Right ventricle myocardium inferior (tissue), 1 donor: ENCODE results near the gene PXYLP1. TPM values are rescaled to one million over a fixed set of nuclear protein-coding genes. Genes with fewer than 3 reads are reported as not detected.
"Not testable (repeated sequence)": the region's sequence is repeated elsewhere in the genome, so short reads cannot be mapped to it uniquely, and the experiment has no call there.

Experiments
- ATAC-seq: fragments of 200-7000 bp; cut with Tn5 transposase; one replicate; pipeline ENCODE4 v1.9.1; 2020; ENCODE audit warnings: mild to moderate bottlenecking, moderate library complexity
- DNase-seq: peaks from one replicate; pipeline ENCODE4 v3.0.0; 2021; ENCODE audit errors: missing footprints
- intact Hi-C: fragments of 100-400 bp; cut with DNase I; formaldehyde crosslinking; loops from one replicate; pipeline ENCODE4 v1.11.0; 2022
- long read RNA-seq: library from polyadenylated mRNA; unstranded; transcript quantifications from one replicate; pipeline ENCODE4 v2.0.0, GENCODE V29; 2021
- total RNA-seq: library from RNA; stranded (reverse); fragmentation: NEBNext Ultra II Directional; extraction: Animal tissue kit (Norgen Biotek cat#: 25700); gene quantifications from one replicate; pipeline ENCODE4 v1.2.1, GENCODE V29; 2021
- donor health status: DM: no; HTN: yes; CAD: no; lungs with severe emphysema.

Gene PXYLP1, protein sequence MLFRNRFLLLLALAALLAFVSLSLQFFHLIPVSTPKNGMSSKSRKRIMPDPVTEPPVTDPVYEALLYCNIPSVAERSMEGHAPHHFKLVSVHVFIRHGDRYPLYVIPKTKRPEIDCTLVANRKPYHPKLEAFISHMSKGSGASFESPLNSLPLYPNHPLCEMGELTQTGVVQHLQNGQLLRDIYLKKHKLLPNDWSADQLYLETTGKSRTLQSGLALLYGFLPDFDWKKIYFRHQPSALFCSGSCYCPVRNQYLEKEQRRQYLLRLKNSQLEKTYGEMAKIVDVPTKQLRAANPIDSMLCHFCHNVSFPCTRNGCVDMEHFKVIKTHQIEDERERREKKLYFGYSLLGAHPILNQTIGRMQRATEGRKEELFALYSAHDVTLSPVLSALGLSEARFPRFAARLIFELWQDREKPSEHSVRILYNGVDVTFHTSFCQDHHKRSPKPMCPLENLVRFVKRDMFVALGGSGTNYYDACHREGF
- 13.7 TPM for total RNA-seq
- long read RNA-seq, partial matches to known transcripts = 2 of 6 reads
- long read RNA-seq, other reads (novel, unspliced or antisense) = 2 of 6 reads

DNA sequence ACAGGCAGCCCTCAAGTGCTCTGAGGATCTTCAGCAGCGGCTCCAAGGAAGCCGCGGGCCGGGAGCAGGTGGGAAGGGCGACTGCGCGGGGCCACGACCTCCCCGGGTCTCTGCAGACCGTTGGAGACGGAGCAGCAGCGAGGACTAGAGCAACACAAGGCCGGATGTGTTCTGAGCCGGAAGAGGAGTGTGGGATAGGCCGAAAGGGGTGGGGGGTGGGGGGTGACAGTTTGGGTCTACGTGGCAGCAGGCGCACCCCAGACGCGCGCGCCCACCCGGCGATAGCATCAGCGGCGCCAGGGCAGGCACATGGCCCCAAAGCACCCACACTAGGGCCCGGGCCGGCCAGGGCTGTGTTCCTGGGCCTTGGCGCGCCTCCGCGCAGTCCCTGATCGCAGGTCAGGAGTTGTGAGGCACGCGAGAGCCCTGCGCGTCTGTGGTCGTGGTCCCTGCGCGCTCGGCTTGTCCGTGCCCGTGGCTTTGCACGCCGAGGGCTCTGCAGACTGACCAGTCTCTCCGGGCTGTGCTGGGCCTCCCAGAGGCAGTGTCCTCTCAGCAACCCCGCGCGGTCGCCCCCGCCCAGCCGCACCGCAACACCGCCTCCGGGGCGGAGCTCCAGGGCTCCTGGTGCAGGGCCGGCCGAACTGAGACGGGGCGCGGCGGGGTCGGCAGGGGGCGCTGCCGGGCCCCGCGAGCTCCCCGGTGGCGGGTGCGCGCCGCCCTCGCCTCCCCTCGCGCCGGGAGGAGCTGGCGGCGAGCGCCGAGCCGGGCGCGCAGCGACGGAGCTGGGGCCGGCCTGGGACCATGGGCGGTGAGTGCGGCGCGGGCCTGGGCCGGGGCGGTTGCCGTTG is at the start of gene PXYLP1:
PXYLP1 (plus strand) TSS at position 725 of the 851 bp plus-strand sequence. CDS start 28,351 bp downstream, outside the sequence.
- ATAC-seq = peak; percentile 98
- intact Hi-C loops = no loop called here
- DNase-seq = peak; percentile 98

DNA sequence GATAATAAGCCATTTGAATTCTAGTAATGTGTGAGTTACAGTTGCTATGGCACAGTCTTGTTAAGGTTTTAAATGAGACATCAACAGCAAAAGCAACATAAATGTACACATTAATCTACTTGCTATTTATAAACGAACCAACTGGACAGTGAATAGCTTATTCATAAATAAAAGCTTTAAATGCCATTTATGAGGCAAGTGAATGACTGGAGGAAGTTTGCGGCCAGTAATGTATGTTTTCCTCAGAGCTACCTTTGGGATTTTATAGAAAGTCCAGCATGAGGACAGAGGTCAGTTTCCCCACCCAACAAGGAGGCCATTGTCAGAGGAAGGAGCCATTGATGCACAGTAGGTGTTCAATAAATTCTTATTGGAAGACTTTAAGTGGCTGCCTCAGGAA is 48.0 kb upstream of the PXYLP1 start:
- no peak for ATAC-seq
- intact Hi-C loops = no loop called here
- DNase-seq = no peak

DNA sequence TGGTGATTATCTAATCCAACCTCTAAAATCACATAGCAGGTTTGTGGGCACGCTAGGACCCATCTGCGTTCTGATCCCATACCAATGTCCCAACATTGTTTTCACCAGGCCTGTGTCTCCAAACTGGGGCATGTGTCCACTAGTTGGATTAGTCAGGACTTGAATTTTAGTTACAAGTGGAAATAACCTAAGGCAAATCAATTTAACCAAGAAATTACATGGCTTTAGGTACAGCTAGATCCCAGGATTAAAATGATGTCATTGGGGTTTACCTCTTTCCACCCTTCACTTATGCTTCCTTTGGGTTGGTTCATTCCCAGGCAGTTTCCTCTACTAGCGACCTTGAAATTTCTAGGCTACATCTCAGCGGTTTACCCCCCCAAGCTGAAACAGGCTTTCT is 47.2 kb upstream of the PXYLP1 start:
- DNase-seq = no peak
- no peak for ATAC-seq
- intact Hi-C loops = no loop called here

DNA sequence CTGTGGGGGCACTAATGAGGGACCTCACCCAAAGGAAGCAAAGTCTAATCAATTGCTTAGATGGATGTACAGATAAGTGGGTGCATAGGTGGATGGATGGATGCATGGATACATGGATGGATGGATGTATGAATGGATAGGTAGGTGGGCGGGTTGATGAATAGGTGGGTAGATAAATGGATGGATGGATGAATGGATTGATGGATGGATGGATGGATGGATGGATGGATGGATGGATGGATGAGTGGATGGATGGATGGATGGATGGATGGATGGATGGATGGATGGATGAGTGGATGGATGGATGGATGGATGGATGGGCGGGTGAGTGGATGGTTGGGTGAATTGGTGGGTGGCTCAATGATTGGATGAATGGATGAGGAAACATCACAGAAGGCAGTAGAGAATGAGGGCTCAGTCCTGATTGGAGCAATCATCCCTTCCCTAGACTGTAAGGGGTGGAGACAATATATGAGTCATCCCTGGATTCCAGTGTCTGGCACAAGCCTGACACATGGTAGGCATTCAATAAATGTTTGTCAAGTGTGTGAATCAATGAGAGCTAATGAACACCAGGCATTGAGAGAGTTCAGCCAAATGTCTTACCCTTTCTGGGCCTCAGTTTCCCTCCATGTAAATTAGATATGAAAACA is 40.4 kb upstream of the PXYLP1 start:
- intact Hi-C loops = loop anchor here (5.0 to 10.0 kb wide), 2 partner anchors 84 to 296 kb away; no protein-coding TSS in a partner anchor
- ATAC-seq (no peak), DNase-seq (no peak)

DNA sequence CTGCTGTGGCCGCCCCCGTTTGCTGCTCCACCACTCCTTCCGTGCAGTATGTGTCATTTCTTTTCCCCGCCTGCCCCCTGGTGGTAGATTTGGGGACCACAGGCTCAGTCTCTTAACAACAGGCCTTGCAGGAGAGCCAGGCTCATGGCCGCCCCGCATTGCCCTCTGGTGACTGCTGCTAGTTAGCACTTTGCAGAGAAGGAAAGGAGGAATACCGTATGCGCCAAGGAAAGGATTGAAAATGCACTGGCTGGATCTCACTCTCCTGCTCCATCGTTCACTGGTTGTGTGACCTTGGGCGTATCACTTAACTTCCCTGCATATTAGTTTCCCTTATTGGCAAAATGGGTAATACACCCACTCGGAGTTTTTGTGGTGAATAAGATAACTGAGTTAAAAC is 39.3 kb upstream of the PXYLP1 start:
- ATAC-seq = peak; percentile 99
- intact Hi-C loops = loop anchor here (1.0 to 10.0 kb wide), 4 partner anchors 85 to 298 kb away; no protein-coding TSS in a partner anchor
- DNase-seq = peak; percentile 98

DNA sequence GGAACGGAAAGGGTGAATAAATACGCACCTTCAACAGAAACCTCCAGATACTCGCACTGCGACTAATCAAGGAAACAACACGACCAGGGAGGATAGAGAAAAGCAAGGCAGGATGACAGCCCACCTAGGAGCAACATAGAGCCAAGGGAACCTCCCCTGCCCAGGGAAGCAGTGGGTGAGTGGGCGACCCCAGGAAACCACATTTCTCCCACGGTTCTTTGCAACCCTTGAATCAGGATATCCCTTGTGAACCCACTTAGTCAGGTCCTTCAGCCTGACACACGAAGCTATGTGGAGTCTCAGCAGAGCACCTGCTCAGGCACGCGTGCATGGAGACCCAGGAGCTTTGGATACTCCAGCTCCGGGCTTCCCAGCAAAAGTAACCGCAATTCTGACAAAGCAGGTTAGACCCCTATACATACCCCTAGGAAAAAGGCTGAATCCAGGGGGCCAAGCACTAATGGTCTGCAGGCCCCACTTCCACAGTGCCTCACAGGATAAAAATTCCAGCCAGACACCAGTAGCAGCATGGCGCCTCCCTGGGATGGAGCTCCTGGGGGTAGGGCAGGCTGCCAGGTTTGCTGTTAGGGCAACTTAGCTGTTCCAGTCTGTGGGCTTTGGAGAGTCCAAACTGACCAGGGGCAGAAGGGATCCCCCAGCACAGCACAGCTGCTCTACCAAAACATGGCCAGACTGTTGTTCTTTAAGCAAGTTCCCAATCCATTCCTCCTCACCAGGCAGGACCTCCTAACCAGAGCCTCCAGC is 38.4 kb upstream of the PXYLP1 start:
- intact Hi-C loops = loop anchor here (5.0 to 10.0 kb wide), 2 partner anchors 86 to 298 kb away; no protein-coding TSS in a partner anchor
- ATAC-seq (no peak), DNase-seq (no peak)

DNA sequence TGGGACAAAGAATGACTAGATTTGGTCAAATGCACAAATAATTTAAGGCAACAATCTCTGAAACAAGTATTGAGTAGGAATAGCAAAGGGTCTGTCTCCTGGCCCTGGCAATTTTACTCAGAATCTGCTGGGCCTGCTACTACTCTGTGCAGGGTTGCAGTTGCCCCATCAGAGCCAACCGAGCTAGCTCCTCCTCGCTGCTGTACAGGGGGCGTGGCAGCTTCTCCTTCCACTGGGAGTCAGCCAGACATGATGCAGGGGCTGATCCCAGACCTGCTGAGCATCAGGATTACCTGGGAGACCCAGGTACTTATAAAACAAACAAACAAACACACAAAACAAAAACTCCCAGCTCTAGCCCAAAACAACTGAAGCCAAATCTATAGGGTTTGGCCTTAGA is 30.5 kb upstream of the PXYLP1 start:
- intact Hi-C loops = no loop called here
- DNase-seq (no peak), ATAC-seq (no peak)

DNA sequence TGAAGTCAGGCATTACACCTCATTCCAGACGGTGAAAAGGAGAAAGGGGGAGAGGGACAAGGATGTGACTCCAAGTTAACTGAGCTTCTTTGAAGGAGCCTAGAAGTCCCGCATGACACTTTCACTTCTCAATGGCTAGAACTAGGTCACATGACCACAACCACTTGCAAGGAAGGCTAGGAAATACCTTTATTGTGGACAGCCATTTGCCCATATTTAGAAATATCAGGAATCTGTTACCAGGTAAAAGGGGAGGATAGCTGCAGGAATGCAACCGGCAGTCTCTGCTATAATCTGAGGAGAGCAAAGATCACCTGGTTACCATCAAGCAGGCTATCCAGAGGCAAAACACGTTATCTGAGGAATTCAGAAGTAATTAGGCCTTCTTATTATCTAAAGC is 28.9 kb upstream of the PXYLP1 start:
- no peak for ATAC-seq
- DNase-seq = no peak
- intact Hi-C loops = no loop called here

DNA sequence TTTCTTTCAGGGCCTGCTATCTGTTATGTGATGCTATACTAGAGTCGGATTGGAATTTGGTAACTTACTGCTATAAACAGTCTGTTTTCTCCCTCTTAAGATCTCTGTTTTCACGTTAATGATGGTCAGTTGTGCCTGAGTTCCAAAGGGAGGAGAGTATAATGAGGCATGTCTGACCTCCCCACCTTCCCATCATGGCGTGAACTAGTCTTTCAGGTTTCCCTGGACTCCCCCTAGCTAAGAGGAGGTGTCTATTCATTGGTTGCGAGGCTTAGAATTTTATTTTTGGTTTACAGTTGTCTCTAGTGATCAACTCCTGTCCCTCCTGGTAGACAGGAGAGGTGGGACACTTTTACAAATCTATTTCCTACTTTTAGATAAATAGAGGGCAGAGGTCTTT is 27.8 kb upstream of the PXYLP1 start:
- intact Hi-C loops = no loop called here
- ATAC-seq (no peak), DNase-seq (no peak)

DNA sequence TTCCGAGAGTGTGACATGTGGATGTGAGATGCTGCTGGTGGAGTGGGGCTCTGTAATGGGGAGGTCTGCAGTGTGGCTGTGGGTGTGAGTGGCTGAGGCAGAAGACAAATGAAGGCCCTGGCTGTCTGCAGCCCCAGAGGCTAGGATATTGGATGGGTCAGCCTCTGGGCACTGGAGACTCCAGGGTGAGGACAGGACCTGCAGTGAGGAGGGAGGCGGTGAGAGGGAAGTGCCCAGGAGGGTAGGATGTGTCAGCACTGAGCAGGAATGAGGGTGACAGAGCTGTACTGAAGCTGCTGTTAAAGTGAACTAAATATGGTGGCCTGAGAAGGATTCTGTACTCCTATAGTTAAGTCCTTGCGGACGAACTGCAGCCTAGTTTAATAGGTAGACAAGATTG is 27.3 kb upstream of the PXYLP1 start:
- intact Hi-C loops = no loop called here

DNA sequence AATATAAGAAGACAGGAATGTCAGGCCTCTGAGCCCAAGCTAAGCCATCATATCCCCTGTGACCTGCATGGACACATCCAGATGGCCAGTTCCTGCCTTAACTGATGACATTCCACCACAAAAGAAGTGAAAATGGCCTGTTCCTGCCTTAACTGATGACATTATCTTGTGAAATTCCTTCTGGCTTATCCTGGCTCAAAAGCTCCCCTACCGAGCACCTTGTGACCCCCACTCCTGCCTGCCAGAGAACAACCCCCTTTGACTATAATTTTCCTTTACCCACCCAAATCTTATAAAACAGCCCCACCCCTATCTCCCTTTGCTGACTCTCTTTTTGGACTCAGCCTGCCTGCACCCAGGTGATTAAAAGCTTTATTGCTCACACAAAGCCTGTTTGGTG is 20.3 kb upstream of the PXYLP1 start:
- DNase-seq, ATAC-seq, intact Hi-C loops: not testable (repeated sequence)

More for the DNA sequence above, 27.3 kb upstream of the PXYLP1 start:
- no peak for ATAC-seq
- no peak for DNase-seq

DNA sequence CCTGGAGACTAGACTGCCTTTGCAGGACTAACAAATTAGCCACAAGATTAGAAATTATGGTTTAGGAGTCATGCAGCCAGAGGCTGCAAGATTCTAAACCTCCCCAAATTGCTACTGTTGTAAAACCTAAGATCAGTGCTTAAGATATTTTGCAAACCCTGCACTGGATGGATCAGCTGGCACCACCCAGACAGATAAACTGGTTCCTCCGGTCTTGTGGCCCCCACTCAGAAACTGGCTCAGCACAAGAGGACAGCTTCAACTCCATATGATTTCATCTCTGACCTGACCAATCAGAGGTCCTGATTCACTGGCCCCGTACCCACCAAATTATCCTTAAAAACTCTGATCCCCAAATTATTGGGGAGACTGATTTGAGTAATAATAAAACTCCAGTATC is 19.5 kb upstream of the PXYLP1 start:
- intact Hi-C loops = no loop called here
- no peak for DNase-seq
- no peak for ATAC-seq

DNA sequence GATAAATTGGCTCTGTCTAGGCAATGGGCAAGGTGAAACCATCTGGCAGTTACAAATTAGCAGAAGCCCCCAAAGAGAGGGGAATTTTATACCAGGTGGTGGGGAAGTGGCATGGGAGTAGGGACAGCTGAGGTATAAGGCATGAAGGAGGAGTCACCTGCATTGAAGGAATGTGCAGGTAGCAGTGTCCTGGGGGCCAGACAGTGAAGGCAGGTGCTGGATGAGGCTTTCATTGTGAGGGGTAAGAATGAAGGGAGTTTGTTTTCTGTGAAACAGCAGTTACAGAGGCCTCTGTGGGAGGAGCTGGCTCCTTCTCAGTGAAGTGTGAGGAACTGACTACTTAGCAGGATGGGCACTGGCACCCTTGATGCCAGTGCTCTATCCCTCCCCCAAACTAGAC is 19.1 kb upstream of the PXYLP1 start:
- no peak for ATAC-seq
- intact Hi-C loops = no loop called here
- no peak for DNase-seq

DNA sequence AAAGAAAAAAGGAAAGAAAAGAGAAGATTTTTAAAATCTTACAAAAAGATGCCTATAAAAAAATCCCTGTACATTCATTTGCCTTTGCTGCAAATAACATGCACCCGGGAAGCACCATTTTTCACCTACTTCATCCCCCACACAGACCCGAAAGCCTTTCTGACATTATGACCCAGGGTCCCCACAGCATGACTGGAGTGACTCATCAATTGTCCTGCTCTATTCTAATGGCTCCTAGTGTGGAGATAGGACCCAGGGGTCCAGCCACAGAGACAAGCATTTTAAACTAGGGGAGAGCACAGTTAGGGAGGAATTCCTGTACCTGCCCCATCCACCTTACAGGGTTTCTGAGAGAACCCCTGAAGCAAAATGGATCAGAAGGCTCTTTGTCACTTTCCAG is 14.7 kb upstream of the PXYLP1 start:
- ATAC-seq = no peak
- intact Hi-C loops = no loop called here
- DNase-seq = no peak

DNA sequence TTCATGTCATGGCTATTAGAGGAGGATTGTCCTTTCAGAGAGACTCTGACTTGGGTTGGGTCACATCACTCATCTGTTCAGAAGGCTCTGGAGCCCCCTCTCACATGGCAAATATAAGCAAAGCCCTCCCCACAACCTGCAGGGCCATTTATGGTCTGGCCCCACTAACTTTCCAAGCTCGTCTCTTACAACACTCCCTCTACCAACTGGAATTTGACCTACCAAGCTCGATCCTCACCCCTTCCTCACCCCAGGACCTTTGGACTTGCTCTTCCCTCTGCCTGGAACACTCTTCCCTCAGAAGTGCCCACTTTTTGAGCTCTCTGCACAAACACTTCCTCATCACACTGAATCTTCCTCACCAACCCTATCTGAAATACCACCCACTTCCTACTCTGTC is 14.2 kb upstream of the PXYLP1 start:
- DNase-seq = no peak
- no peak for ATAC-seq
- intact Hi-C loops = no loop called here

DNA sequence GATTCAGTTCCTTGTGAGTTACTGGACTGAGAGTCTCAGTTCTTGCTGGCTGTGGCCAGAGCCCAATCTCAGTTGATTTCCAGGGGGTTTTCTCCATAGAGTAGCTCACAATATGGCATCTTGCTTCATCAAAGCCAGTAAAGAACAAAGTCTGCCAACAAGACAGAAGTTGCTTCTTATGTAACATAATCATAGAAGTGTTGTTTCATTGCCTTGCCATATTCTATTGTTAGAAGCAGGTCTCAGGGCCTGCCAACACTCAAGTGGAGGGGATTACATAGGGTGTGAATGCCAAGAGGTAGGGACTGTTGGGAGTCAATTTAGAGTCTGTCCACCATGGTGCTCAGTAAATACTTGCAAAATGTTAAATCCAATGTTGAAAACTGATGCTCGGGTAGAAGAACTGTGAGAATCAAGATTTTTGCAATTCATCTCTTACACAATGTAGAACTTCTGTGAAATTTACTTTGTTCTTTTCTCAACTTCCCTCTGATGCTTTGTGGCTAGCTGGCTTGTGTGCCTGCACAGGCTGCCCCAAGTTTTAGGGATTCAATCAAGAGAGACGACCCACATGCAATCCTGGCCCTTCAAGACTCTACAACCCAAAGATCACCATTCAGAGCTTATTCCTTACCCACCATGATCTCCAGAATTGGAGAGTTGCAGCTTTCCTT is 13.3 kb upstream of the PXYLP1 start:
- DNase-seq (no peak), ATAC-seq (peak; percentile 82)
- intact Hi-C loops = no loop called here

DNA sequence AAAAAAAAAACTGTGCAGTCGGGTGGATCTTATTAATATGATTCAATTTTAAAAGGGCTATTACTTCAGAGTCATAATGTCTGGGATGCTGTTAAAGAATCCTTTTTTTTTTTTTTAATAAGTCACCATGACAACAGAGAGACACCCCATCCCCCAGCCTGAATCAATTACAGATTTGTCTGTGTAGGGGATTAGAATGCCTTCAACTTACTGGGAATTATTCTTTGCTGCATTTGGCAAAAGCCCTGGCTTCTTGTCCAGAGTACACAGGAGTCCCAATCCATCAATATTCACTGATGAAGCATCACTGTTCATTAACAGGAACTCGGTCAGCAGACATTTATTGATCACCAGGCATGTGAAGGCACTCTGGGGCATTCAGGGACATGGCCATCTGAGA is 12.7 kb upstream of the PXYLP1 start:
- DNase-seq = no peak
- intact Hi-C loops = no loop called here
- ATAC-seq = no peak

DNA sequence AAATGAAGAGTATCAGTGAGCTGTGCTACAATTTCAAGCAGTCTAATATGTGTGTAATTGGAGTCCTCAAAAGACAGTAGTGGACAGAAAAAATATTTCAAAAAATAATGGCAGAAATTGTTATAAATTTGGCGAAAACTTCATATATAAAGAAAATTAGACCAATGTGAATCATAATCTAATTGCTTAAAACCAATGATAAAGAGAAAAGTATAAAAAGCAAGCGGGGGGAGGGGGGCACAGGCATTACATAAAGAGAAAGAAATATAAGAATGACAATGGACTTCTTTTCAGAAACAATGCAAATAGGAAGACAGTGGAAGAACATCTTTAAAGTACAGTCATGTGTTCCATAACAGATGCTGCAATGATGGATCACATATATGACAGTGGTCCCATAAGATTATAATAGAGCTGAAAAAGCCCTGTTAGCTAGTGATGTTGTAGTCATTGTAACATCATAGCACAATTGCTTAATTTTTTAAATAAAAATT is 7.9 kb upstream of the PXYLP1 start:
- ATAC-seq = no peak
- intact Hi-C loops = no loop called here
- no peak for DNase-seq
